HepG2 (cell line): ENCODE results near the gene ADIPOR2. TPM values are rescaled to one million over a fixed set of nuclear protein-coding genes. Genes with fewer than 3 reads are reported as not detected.

Experiments
- ERF ChIP-seq: IDR thresholded peaks from 2 replicates; pipeline ENCODE4 v1.6.1; 2018; ENCODE audit warnings: missing biosample characterization, missing genetic modification reagents
- IRF2 ChIP-seq: IDR thresholded peaks from 2 replicates; pipeline ENCODE4 v1.6.1; 2018; ENCODE audit warnings: missing genetic modification reagents, missing compliant biosample characterization
- ISL2 ChIP-seq: sonication (generic); formaldehyde crosslinking; IDR thresholded peaks from 2 replicates; pipeline ENCODE4 v1.5.0; 2020; ENCODE audit warnings: missing genetic modification reagents
- RARA ChIP-seq: IDR thresholded peaks from 2 replicates; pipeline ENCODE4 v1.6.1; 2016; ENCODE audit warnings: missing genetic modification reagents, missing compliant biosample characterization
- RARG ChIP-seq: sonication (generic); formaldehyde crosslinking; IDR thresholded peaks from 2 replicates; pipeline ENCODE4 v1.4.0; 2020; ENCODE audit warnings: low read depth, mild to moderate bottlenecking, missing genetic modification reagents
- SIX1 ChIP-seq: sonication (generic); formaldehyde crosslinking; IDR thresholded peaks from 2 replicates; pipeline ENCODE4 v1.4.0; 2020; ENCODE audit warnings: missing genetic modification reagents, borderline replicate concordance
- SP140L ChIP-seq: sonication (generic); formaldehyde crosslinking; IDR thresholded peaks from 2 replicates; pipeline ENCODE4 v1.4.0; 2020; ENCODE audit warnings: missing genetic modification reagents, borderline replicate concordance
- ZNF101 ChIP-seq: sonication (generic); formaldehyde crosslinking; IDR thresholded peaks from 2 replicates; pipeline ENCODE4 v1.4.0; 2020; ENCODE audit warnings: mild to moderate bottlenecking, low read depth, missing genetic modification reagents, borderline replicate concordance
- ZNF33A ChIP-seq: sonication (generic); formaldehyde crosslinking; IDR thresholded peaks from 2 replicates; pipeline ENCODE4 v1.5.1; 2020; ENCODE audit warnings: missing genetic modification reagents, mild to moderate bottlenecking, moderate library complexity, borderline replicate concordance
- ZNF430 ChIP-seq: sonication (generic); formaldehyde crosslinking; IDR thresholded peaks from 2 replicates; pipeline ENCODE4 v1.9.0; 2021; ENCODE audit warnings: mild to moderate bottlenecking, missing genetic modification reagents
- ZNF672 ChIP-seq: sonication (generic); formaldehyde crosslinking; IDR thresholded peaks from 2 replicates; pipeline ENCODE4 v1.8.1; 2022; ENCODE audit warnings: missing genetic modification reagents
- polyA plus RNA-seq, 8 experiments: library from polyadenylated mRNA; depleted of rRNA in 3 of 8; stranded (reverse) in 7 of 8; unstranded in 1 of 8; fragments of >200 nt; fragmentation: Illumina TruSeq in 4 of 8; extraction: Trizol in 4 of 8; gene quantifications; 2 replicates each; pipeline versions ENCODE4 v1.2.1 to v1.2.3, GENCODE V29; 2011 to 2016; ENCODE audit warnings: low read depth in 4 of 8, missing spikeins in 1 of 8, mixed read lengths in 1 of 8; ENCODE audit not compliant: insufficient read depth in 1 of 8
- total RNA-seq, 5 experiments: library from RNA; depleted of rRNA; stranded (reverse); fragments of >200 nt; fragmentation: Illumina TruSeq; extraction: Trizol; gene quantifications; 2 replicates each; pipeline ENCODE4 v1.2.3, GENCODE V29; 2016; ENCODE audit warnings: low read depth in 1 of 5
- TF ChIP-seq, protein P1 (sequence below): sonication (generic); formaldehyde crosslinking; IDR thresholded peaks from 2 replicates; pipeline ENCODE4 v1.5.0; 2020; ENCODE audit warnings: mild to moderate bottlenecking, missing genetic modification reagents
- TF ChIP-seq, protein P2 (sequence below): sonication (generic); formaldehyde crosslinking; IDR thresholded peaks from 2 replicates; pipeline ENCODE4 v1.5.0; 2020; ENCODE audit warnings: mild to moderate bottlenecking, missing genetic modification reagents, borderline replicate concordance
- TF ChIP-seq, protein P3 (sequence below): fragments of 450-650 bp; IDR thresholded peaks from 2 replicates; pipeline ENCODE4 v1.6.1; 2016
- TF ChIP-seq, protein P4 (sequence below): sonication (generic); formaldehyde crosslinking; IDR thresholded peaks from 2 replicates; pipeline ENCODE4 v1.4.0; 2020; ENCODE audit warnings: mild to moderate bottlenecking, low read depth, missing genetic modification reagents

ADIPOR2 gene
- total and polyA plus RNA-seq, 2 of the 13 experiments (the other 11 are each of a cell fraction or from before 2014, with no cell fraction given): 35.2 to 52.2 TPM

DNA sequence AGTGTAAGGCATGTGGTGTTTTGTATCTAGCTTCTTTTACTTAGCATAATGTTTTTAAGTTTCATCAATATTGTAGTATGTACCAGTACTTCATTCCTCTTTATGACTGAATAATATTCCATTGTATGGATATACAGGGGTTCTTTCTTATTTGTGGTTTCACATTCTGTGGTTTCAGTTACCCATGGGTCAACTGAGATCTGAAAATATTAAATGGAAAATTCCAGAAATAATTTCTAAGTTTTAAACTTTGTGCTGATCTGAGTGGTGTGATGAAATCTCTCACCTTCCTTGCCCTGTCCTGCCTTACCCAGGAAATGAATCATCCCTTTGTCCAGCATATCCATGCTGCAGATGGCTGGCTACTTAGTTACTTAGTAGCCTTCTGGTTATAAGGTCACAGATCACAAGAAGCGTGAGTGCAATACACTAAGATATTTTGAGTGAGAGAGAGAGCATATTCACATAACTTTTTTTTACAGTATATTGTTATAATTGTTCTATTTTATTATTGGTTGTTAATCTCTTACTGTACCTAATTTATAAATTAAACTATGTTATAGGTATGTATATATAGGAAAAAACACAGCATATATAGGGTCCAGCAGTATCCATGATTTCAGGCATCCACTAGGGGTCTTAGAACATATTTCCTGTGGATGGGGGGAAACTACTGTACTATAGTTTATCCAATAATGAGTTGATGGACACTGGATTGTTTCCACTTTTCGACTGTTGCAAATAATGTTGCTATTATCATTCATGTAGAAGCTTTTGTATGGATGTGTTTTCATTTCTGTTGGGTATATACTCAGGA, 69.9 kb downstream of the ADIPOR2 start (continued):
- TF ChIP-seq, protein P1, sequence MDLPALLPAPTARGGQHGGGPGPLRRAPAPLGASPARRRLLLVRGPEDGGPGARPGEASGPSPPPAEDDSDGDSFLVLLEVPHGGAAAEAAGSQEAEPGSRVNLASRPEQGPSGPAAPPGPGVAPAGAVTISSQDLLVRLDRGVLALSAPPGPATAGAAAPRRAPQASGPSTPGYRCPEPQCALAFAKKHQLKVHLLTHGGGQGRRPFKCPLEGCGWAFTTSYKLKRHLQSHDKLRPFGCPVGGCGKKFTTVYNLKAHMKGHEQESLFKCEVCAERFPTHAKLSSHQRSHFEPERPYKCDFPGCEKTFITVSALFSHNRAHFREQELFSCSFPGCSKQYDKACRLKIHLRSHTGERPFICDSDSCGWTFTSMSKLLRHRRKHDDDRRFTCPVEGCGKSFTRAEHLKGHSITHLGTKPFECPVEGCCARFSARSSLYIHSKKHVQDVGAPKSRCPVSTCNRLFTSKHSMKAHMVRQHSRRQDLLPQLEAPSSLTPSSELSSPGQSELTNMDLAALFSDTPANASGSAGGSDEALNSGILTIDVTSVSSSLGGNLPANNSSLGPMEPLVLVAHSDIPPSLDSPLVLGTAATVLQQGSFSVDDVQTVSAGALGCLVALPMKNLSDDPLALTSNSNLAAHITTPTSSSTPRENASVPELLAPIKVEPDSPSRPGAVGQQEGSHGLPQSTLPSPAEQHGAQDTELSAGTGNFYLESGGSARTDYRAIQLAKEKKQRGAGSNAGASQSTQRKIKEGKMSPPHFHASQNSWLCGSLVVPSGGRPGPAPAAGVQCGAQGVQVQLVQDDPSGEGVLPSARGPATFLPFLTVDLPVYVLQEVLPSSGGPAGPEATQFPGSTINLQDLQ: no peak
- TF ChIP-seq ZNF672 (CRISPR knock-in tag): no peak
- TF ChIP-seq SP140L (CRISPR knock-in tag): no peak
- TF ChIP-seq ERF (CRISPR knock-in tag): 0 out of 2 replicates have a peak, but pooled peaks have one; percentile 38
- peak; percentile 42; the same call in 1 of the 2 replicates for TF ChIP-seq SIX1 (CRISPR knock-in tag)
- TF ChIP-seq ZNF430 (CRISPR knock-in tag): no peak
- peak; percentile 82 for TF ChIP-seq ISL2 (CRISPR knock-in tag)
- TF ChIP-seq ZNF101 (CRISPR knock-in tag): 0 out of 2 replicates have a peak, but pooled peaks have one; percentile 50
- TF ChIP-seq RARA: peak; percentile 91
- TF ChIP-seq RARG: no peak
- TF ChIP-seq ZNF33A (CRISPR knock-in tag): no peak
- TF ChIP-seq, protein P2, sequence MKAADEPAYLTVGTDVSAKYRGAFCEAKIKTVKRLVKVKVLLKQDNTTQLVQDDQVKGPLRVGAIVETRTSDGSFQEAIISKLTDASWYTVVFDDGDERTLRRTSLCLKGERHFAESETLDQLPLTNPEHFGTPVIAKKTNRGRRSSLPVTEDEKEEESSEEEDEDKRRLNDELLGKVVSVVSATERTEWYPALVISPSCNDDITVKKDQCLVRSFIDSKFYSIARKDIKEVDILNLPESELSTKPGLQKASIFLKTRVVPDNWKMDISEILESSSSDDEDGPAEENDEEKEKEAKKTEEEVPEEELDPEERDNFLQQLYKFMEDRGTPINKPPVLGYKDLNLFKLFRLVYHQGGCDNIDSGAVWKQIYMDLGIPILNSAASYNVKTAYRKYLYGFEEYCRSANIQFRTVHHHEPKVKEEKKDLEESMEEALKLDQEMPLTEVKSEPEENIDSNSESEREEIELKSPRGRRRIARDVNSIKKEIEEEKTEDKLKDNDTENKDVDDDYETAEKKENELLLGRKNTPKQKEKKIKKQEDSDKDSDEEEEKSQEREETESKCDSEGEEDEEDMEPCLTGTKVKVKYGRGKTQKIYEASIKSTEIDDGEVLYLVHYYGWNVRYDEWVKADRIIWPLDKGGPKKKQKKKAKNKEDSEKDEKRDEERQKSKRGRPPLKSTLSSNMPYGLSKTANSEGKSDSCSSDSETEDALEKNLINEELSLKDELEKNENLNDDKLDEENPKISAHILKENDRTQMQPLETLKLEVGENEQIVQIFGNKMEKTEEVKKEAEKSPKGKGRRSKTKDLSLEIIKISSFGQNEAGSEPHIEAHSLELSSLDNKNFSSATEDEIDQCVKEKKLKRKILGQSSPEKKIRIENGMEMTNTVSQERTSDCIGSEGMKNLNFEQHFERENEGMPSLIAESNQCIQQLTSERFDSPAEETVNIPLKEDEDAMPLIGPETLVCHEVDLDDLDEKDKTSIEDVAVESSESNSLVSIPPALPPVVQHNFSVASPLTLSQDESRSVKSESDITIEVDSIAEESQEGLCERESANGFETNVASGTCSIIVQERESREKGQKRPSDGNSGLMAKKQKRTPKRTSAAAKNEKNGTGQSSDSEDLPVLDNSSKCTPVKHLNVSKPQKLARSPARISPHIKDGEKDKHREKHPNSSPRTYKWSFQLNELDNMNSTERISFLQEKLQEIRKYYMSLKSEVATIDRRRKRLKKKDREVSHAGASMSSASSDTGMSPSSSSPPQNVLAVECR (CRISPR knock-in tag): no peak
- peak; percentile 83 for TF ChIP-seq IRF2 (CRISPR knock-in tag)
- TF ChIP-seq, protein P3, sequence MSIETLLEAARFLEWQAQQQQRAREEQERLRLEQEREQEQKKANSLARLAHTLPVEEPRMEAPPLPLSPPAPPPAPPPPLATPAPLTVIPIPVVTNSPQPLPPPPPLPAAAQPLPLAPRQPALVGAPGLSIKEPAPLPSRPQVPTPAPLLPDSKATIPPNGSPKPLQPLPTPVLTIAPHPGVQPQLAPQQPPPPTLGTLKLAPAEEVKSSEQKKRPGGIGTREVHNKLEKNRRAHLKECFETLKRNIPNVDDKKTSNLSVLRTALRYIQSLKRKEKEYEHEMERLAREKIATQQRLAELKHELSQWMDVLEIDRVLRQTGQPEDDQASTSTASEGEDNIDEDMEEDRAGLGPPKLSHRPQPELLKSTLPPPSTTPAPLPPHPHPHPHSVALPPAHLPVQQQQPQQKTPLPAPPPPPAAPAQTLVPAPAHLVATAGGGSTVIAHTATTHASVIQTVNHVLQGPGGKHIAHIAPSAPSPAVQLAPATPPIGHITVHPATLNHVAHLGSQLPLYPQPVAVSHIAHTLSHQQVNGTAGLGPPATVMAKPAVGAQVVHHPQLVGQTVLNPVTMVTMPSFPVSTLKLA: no peak
- TF ChIP-seq, protein P4, sequence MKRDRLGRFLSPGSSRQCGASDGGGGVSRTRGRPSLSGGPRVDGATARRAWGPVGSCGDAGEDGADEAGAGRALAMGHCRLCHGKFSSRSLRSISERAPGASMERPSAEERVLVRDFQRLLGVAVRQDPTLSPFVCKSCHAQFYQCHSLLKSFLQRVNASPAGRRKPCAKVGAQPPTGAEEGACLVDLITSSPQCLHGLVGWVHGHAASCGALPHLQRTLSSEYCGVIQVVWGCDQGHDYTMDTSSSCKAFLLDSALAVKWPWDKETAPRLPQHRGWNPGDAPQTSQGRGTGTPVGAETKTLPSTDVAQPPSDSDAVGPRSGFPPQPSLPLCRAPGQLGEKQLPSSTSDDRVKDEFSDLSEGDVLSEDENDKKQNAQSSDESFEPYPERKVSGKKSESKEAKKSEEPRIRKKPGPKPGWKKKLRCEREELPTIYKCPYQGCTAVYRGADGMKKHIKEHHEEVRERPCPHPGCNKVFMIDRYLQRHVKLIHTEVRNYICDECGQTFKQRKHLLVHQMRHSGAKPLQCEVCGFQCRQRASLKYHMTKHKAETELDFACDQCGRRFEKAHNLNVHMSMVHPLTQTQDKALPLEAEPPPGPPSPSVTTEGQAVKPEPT (CRISPR knock-in tag): no peak
